ENCODE measurements around the gene MARK3.
"Not testable (repeated sequence)": the region's sequence is repeated elsewhere in the genome, so short reads cannot be mapped to it uniquely, and the experiment has no call there.

Gene MARK3

DNA sequence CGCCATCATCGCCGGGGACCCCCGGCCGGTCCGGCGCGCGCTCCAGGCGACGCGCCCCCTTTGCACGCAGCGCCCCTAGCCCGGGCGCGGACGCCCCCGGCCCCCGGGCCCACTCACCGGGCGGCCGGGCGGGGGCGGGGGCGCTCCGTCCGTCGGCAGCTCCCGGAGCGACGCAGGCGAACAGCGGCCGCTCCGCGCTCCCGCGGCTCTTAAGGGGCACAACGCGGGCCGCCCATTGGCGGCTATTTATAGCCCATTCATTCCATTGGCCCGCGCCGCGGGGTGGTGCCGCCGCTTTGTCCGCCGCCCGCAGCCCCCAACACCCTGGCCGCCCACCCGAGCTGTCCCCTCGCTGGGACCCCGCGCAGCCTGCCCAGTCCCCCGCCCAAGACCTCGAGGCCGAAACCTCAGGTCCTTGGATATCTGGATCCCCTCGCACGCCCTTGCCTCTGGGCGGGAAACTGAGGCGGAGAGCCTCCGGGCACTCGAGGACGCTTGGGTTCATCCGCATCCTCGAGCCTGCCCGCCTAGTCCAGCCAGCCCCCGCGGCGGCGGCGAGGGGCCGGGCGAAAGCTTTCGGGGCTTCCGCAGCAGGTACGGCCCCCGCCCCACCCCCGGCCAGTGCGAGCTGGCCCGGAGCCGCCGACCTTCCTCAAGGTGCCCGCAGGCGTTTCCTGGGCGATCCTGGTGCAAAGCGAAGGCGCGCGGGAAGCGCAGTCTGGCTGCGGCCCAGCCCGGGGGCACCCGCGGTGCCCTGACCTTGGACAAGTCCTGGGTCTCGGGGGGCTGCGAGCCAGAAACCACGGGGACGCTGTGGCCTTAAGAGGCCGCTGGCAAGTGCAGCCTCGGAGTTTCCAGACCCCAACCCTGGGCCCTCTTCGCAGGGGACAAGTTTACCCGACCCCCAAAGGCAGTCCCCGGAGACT lies 137.7 kb downstream of the MARK3 start, which contains the start of gene CKB:
Gene CKB (minus strand): TSS at position 182 of the 926 bp plus-strand sequence. CDS start 337 bp downstream, outside the sequence.
- DNase-seq (ENCODE audit: low read depth in 2 of 3, low spot score in 1 of 3), result no peak

DNA sequence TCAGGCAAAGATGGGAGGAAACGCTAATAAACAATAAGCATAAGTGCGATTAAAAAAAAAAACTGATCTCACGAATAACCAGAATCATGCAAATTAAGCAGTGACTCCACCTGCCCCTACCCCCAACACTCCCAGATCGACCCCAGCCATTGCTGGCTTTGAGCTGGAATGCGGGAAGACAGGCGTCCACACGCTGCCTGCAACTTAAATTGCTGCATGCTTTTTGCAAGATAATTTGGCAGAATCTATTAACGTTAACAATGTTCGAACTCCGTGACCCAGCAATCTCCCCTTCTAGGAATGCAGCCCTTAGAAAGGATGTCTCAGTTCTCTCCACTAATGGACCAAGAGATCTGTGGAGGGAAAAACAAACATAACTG lies 138.3 kb downstream of the MARK3 start:
- no peak for DNase-seq (ENCODE audit: low read depth in 2 of 3, low spot score in 1 of 3)

DNA sequence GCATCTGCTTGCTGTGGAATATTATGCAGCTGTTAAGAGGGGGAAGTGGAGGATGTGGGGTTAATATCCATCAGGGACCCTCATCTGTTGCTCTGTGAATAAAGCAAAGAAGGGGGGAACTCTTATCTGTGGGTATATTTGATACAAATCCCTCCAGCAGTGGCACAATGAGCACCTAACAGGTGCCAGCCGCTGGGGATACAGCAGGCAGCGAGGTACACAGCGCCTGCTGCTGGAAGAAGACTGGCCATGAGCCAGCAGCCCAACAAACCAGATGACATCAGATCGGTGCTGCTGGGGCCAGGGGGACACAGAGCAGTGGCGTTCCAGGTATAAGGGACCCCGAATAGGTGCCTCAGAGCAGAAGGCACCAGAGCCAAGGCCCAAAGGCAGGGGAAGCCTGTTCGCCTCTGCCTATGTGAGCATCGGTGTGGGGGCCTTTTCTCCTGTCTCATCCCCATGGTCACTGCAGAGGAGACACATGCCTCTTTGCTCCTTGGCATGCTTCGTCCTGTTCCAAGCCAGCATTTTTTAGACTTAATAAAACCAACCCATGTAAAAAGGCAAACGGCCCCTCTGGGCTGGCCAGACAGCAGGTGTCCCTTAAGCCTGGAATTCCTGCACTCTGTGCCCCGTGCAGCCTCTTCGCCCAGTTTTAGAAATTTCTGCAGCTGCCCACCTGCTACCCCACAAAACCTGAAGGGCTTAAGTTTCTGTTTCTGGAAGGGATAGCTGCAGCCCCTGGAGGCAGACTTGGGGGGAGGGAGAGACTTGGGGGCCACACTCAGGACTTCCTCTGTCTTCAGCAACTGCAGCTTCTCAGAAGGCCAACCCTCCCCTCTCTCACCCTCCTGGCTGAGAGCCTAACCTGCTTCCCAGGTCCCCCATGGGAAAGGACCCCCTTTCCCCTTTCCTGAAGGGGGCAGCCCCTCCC lies 139.1 kb downstream of the MARK3 start:
- DNase-seq (ENCODE audit: low read depth in 2 of 3, low spot score in 1 of 3), result no peak

DNA sequence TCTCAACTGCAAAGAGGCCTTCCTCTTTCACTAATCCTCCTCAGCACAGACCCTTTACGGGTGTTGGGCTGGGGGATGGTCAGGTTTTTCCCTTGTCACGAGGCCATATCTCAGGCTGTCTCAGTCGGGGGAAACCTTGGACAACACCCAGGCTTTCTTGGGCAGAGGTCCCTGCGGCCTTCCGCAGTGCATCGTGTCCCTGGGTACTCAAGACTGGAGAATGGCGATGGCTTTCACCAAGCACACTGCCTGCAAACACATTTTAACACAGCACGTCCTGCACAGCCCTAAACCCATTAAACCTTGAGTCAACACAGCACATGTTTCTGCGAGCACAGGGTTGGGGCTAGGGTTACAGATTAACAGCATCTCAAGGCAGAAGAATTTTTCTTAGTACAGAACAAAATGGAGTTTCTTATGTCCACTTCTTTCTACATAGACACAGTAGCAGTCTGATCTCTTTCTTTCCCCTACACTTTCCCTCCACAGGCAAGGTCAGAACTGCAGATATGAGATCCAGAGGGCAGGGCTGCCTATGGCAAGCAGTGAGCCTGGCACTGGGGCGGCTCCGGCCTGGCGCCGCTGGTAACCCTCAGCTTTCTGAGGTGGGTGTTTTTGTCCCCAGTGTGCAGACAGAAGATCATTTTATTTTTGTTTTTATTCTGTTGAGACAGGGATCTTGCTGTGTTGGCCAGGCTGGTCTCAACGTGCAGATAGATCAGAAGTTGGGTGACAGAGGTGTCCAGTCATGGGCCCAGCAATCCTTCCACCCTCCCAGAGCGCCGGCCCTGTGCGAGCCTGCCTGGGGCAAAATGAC lies 140.4 kb downstream of the MARK3 start:
- not testable (repeated sequence) for DNase-seq (ENCODE audit: low read depth in 2 of 3, low spot score in 1 of 3)

DNA sequence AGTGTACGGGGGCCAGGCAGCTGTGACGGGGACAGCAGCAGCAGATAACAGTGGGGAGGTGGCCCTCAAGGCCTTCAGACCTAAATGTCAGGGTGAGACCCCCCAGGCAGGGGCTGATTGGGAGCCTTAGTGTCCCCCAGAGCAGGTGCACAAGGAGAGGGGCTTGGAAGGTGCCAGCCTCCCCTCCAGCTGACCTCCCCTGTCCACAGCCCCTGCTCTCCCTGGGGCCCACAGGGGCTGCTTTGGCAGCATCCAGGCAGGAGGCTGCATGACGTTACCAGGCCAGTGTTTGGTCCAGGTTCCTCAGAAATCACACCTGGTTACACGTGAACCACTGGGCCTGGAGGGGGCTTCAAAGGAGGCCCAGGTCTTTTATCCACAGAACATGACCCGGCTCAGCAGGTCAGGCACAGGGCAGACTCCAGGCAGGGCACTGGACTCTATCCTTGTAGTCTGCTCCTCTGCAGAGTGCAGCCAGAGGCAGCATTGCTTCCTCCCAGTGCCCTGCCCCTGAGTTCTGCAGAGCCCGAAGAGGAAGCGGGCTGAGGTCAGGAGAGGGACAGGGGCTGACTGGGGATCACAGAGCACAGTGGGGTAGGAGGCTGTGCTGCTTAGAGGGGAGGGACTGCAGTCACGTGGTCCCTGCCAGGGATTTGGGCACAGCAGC lies 141.2 kb downstream of the MARK3 start:
- no peak for DNase-seq (ENCODE audit: low read depth in 2 of 3, low spot score in 1 of 3)

DNA sequence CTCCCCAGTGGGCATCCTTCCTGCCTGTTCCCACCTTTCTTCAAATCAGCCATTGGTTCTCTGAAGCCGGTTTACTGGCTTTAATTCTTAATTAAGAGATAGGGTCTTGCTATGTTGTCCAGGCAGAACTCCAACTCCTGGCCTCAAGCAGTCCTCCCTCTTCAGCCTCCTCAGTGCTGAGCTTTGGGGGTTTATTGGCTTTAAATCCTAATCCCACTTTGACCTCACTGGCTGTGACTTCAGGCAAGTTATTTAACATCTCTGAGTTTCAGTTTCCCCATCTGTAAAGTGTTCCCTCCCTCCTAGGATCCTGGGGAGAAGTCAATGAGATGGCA lies 141.7 kb downstream of the MARK3 start:
- no peak for DNase-seq (ENCODE audit: low read depth in 2 of 3, low spot score in 1 of 3)

DNA sequence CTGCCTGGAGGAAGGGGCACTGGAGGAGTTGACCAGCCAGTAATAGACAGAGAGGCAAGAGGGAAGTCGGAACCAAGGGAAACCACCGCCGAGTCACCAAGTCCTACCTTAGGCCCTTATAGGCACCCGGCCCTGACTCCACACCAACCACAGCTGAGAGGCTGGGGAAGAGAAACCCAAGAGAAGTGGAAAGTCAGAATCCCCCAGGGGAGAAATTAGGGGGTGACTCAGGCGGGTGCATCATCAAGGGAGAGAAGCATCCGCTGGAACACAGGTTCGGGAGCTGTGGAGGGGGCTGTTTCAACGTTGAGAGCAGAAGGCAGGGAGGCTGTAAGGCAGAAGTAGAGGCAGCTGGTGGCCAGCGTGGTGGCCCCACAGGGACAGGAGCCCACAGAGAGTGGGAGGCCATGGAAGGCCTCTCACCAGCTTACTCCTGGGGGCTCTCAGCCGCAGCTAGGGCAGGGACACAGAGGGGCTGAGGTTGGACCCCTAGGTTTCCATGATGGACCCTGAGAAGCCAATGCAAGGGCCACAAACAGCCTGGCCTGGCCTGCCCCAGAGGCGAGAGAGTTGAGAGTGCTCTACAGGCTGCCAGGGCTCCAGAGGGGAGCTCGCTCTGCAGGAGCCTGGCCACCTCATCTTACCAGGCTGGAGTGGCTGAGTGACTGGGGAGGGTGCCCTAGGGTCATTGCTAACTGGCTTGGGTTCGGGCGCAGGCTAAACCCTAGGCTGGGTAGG lies 142.4 kb downstream of the MARK3 start:
- DNase-seq (ENCODE audit: low read depth in 2 of 3, low spot score in 1 of 3), result no peak

DNA sequence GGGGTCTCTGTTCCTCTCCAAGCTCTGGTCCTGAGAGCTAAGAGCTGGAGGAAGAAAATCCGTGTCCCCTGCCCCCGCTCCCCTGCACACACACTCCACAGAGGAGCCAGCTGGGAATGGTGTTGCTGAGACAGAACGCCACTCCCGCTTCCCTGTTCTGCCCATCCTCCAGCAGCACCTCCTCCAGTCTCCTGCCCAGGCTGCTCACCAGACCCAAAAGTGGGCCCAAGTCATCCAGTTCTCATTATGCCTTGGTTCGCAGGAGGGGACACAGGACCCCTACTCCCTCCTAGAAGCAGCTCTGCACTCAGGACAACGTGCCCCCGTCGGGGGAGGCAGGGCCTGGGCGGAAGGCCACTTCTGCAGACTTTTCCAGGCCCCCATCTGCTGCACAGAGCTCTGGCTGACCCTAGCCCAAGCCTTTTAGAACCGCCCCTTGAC lies 143.0 kb downstream of the MARK3 start:
- no peak for DNase-seq (ENCODE audit: low read depth in 2 of 3, low spot score in 1 of 3)

DNA sequence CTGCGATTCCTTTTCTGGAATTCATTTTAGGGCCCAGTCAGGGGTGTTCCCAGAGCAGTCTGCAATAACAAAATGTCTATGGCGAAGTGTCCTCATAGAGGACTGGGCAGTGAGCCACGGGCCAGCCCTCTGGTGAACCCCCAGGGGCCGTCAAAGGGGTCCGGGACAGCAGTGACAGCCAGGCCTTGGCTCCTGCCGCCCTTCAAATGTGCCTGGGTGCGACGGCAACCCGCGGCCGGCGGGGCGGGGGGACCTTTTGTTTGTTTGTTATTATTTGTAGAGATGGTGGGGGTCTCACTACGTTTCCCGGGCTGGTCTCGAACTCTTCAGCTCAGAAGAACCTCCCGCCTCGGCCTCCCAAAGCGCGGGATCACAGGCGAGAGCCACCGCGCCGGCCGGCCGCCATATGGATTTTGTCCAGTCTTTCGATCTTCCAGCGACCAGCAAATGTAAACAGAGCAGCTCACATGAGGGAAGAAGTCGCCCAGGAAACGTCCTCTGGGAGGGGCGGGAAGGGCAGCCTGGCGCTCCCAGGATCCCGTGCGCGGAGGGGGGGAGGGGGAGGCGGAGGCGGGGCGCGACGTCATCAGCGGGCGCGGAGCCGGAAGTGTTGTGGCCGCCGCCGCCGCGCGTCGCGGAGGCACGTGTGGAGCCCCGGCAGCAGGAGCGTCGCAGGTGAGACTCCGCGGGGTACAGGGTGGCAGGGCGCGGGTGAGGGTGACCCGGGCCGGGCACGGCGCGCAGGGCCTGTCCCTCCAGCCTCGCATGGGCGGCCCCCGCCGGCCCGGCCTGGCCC lies 143.6 kb downstream of the MARK3 start, which contains the start of gene TRMT61A:
Gene TRMT61A (plus strand): TSS at position 610 of the 796 bp plus-strand sequence. CDS start 783 bp downstream, outside the sequence.
- DNase-seq (ENCODE audit: low read depth in 2 of 3, low spot score in 1 of 3), result peak; percentile 56 to 71 (median 60)

DNA sequence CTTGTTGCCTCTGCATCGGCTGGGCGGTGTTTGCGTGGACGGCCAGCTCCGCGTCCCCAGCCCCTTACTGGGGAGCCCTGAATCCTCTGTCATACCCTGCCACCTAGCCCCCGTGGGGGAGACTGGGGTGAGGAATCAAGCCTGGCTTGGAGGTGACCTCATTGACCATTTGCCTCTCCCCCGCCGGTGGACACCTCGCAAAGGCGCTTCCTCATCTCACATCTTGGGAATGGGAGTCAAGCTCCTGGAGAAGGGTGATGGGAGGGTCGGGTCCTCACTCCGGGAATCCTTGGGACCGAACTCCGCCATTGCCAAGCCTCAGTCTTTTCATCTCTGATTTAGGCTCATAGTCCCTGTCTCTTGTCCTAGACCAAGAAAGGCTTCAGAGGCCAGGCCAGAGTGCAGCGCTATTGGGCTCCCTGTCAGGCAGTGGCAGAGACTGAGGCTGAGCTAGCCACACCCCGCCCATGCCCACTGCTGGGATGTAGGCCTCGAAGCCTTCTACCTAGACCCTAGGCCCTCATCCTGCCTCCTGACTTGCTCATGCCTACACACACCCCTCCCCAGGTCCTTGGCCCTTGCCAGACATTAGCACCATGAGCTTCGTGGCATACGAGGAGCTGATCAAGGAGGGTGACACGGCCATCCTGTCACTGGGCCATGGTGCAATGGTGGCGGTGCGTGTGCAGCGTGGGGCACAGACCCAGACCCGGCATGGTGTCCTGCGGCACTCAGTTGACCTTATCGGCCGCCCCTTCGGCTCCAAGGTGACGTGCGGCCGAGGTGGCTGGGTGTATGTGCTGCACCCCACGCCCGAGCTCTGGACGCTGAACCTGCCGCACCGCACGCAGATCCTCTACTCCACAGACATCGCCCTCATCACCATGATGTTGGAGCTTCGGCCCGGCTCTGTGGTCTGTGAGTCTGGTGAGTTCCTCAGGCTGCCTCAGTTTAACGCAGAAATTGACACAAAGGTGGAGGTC lies 144.5 kb downstream of the MARK3 start:
- no peak for DNase-seq (ENCODE audit: low read depth in 2 of 3, low spot score in 1 of 3)

DNA sequence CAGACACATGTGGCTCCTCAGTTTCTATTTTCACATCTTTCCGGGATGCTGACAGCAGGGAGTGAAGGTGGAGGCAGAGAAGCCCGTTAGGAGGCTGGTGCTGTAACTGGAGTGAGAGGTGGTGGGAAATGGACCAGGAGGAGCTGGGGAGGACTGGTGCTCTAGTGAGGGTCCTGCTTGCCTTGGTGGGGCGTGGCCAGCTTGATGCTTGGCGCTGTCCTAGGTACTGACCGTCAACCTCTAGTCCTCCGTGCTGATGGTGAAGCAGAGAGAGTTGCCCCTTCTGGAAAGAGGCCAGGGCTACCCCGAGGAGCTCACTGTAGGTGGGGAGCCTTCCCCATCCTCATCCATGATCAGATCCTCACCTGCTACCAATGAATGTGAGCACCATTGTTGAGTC lies 145.2 kb downstream of the MARK3 start:
- no peak for DNase-seq (ENCODE audit: low read depth in 2 of 3, low spot score in 1 of 3)

DNA sequence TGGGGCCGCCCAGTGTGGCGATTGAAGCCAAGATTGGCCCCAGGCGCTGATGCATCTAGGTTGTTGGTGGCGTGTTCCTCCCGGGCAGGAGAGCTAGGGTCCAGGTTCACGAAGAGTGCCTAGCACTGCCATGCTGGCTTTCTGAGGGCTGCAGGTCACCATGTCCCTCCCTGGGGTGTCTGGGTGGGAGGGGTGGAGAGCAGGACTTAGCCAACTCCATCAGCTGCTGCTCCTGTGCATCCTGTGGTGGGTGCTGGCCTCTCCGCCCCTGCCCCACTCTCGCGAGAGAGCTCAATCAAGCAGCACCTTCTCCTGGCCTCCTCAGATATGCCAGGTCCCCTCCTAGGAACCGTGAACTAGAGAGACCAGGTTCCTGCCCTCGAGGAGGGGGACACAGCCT lies 145.6 kb downstream of the MARK3 start:
- no peak for DNase-seq (ENCODE audit: low read depth in 2 of 3, low spot score in 1 of 3)

DNA sequence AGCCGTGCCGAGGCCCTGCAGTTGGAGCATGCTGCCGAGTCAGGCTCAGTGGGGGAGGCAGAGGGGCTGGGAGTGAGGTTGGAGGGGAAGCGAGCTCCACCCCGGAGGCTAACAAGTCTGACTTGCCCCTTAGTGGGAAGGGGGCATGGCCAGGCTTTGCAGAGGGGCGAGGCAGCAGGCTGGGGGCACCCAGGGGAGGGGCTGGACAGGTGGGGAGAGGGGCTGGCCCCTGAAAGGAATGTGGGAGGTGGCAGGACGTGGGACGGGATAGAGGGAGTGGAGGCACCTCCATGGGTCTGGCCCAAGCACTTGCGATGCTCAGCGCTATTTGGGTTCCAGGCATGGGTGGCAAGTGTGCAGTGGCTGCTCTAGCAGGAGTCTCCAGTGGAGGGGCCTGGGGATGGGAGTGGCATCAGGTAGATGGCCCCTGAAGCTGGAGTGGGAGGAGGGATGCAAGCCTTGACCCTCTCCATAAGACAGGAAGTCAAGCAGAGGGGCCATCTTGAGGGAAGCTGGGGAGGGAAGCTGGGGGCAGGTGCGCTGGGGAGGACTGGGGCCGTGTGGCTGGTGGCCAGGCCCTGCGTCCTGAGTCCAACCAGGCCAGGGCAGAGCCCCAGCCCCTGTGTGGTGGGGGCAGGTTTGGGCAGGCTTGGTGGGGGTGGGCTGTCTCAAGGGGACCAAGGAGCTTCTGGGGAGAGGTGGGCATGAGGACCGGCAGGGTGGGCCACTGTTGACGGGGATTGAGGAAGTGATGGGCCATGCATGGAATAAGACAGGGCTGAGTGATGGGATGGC lies 146.4 kb downstream of the MARK3 start:
- DNase-seq (ENCODE audit: low read depth in 2 of 3, low spot score in 1 of 3), result no peak

DNA sequence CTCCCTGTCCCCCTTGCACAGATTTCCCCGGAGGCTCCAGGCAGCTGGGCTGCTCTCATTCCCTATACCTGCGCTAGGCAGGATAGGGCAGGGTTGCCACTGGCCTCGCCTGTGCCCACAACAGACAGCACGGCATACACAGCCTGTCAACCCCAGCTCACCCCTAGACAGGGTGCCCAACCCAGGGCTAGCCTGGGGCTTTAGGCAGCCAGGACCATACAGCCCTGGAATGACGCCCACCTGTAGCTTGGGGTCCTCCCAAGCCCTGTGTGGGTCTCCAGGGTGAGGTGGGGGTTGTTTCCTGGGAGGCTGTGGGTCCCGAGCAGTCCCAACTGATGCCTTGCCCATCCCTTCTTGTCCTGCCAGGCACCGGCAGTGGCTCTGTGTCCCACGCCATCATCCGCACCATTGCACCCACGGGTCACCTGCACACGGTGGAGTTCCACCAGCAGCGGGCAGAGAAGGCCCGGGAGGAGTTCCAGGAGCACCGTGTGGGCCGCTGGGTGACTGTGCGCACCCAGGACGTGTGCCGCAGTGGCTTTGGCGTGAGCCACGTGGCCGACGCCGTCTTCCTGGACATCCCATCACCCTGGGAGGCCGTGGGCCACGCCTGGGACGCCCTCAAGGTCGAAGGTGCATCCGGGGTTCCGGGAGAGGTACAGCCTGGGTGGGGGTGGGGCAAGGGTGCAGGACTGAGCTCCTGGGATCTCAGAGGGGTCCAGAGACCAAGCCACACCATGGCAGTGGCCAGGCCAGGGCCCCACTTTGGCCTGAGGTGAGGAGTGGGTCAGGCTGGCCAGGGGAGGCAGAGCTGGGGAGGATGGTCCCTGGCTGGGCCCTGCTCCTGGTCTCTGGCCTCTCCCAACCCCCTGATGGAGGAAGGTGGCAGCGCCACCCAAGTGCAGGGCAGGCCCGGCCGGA lies 147.3 kb downstream of the MARK3 start:
- DNase-seq (ENCODE audit: low read depth in 2 of 3, low spot score in 1 of 3), result no peak

DNA sequence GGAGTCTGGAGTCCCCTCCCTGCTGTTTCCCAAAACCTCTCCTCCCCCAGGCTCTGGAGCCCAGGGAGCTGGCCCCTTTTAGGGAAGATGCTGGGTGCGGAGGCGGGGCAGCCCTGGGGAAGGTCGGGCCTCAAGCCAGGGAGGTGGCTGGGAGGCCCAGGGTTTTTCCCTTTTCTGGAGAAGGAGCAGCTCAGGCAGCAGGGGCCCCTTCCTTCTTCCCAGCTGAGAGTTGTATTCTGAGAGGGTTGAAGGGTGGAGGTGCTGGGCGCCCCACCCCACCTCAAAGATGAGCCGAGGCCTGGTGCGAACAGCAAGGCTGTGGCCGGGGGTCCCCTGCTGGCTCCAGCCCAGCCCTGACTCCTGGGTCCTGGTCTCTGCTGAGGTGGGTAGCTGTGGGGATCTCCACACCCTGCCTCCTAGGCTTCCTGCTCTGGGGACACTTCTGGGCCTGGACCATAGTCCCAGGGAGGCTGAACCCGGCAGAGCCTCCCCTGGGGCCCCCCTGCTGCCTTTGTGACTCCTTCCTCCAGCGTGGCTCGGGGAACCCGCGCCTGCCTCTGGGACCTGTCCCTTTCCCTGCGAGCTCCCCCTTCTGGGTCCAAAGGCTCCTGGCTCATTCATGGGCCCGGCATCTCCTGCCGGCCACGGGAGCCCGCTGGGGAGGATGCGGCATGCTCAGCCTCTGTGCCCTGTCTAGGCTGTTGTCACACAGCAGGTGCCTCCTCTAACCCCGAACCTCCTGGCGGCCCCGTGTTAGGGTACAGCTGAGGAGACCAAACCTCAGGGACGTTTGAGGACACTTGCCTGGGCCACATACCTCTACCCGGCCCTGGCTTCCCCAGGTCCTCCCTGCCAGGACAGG lies 148.2 kb downstream of the MARK3 start:
- DNase-seq (ENCODE audit: low read depth in 2 of 3, low spot score in 1 of 3), result no peak

Measured in stimulated activated CD4-positive, alpha-beta T cell treated with anti-CD3 and anti-CD28 coated beads, Interleukin-12 subunit alpha, Interleukin-12 subunit beta, amount 100 ng/mL, for 48 hours (primary cell).